OCI-LY7 (cell line): Measurements from ENCODE around the gene PXDC1. TPM values are rescaled to one million over a fixed set of nuclear protein-coding genes. Genes with fewer than 3 reads are reported as not detected.

Experiments
- BruUV-seq: library from RNA; stranded (reverse); fragments of 400-500 nt; replicated peaks from 2 replicates; lab custom pipeline; 2021; lab: Mats Ljungman, UMichigan
- CTCF ChIA-PET: fragments of 300-600 bp; sonication (Branson Sonifier 250); formaldehyde crosslinking; loops from one replicate; lab custom pipeline; 2022; ENCODE audit warnings: antibody characterized with exemption; ENCODE audit not compliant: unreplicated experiment; lab: Charles Lee
- POLR2A ChIA-PET: fragments of 300-600 bp; sonication (Branson Sonifier 250); formaldehyde crosslinking; loops from one replicate; lab custom pipeline; 2022; ENCODE audit warnings: antibody characterized with exemption; lab: Charles Lee
- DNase-seq: peaks from one replicate; pipeline ENCODE4 v3.0.0-alpha.2; 2015; ENCODE audit warnings: low spot score
- H2AFZ ChIP-seq: fragments of 200-600 bp; sonication (generic), shearing (Covaris generic); 2 replicates; pipeline ENCODE4 v1.6.1; 2014; ENCODE audit warnings: mild to moderate bottlenecking, antibody characterized with exemption, low read length, moderate library complexity
- H3K27ac ChIP-seq: fragments of 200-600 bp; sonication (generic); 2 replicates; pipeline ENCODE4 v1.5.1; 2014; ENCODE audit warnings: mixed run types, low read depth, mild to moderate bottlenecking, moderate library complexity, low read length, inconsistent platforms; ENCODE audit not compliant: poor library complexity, severe bottlenecking
- H3K36me3 ChIP-seq: fragments of 200-600 bp; sonication (generic); 2 replicates; pipeline ENCODE4 v1.6.1; 2014; ENCODE audit warnings: mild to moderate bottlenecking, antibody characterized with exemption, low read length, moderate library complexity, mixed read lengths; ENCODE audit not compliant: insufficient read depth
- H3K4me1 ChIP-seq: fragments of 200-600 bp; sonication (generic); 2 replicates; pipeline ENCODE4 v1.5.1; 2014; ENCODE audit warnings: mild to moderate bottlenecking, low read length; ENCODE audit not compliant: insufficient read depth, poor library complexity, severe bottlenecking
- H3K4me2 ChIP-seq: fragments of 200-600 bp; sonication (generic); 2 replicates; pipeline ENCODE4 v1.6.1; 2014; ENCODE audit warnings: mild to moderate bottlenecking, low read length
- H3K4me3 ChIP-seq: fragments of 200-600 bp; sonication (generic); 2 replicates; pipeline ENCODE4 v1.5.1; 2014; ENCODE audit warnings: mild to moderate bottlenecking, low read depth, low read length; ENCODE audit not compliant: poor library complexity, severe bottlenecking
- H3K79me2 ChIP-seq: fragments of 200-600 bp; sonication (generic); 2 replicates; pipeline ENCODE4 v1.6.1; 2016; ENCODE audit warnings: low read depth, mild to moderate bottlenecking, low read length, moderate library complexity, mixed read lengths; ENCODE audit not compliant: insufficient read depth
- H3K9me2 ChIP-seq: fragments of 200-600 bp; sonication (generic); 2 replicates; pipeline ENCODE4 v1.6.1; 2016; ENCODE audit warnings: mild to moderate bottlenecking, low read length, mixed read lengths; ENCODE audit not compliant: insufficient read depth
- H3K9me3 ChIP-seq: fragments of 200-600 bp; sonication (generic); 2 replicates; pipeline ENCODE4 v1.6.1; 2014; ENCODE audit warnings: mild to moderate bottlenecking, mixed run types, low read length, mixed read lengths
- H4K20me1 ChIP-seq: fragments of 200-600 bp; sonication (generic); 2 replicates; pipeline ENCODE4 v1.6.1; 2014; ENCODE audit warnings: mild to moderate bottlenecking, antibody characterized with exemption, low read length, moderate library complexity, mixed read lengths; ENCODE audit not compliant: insufficient read depth
- EZH2phosphoT487 ChIP-seq: fragments of 200-600 bp; sonication (generic); IDR thresholded peaks from 2 replicates; pipeline ENCODE4 v1.6.1; 2018; ENCODE audit warnings: low read depth, borderline replicate concordance, mild to moderate bottlenecking, mixed run types, antibody characterized with exemption, low read length, moderate library complexity, mixed read lengths
- intact Hi-C: fragments of 100-400 bp; cut with micrococcal nuclease; formaldehyde crosslinking; loops from one replicate; pipeline ENCODE4 v1.10.0; 2022; ENCODE audit not compliant: unreplicated experiment
- total RNA-seq, 2 experiments: library from RNA; depleted of rRNA in 1 of 2; stranded (reverse); fragments of >200 nt in 1 of 2; shearing (Covaris generic) in 1 of 2; gene quantifications; 2 replicates each; pipeline ENCODE4 v1.2.3, GENCODE V29; 2014 to 2022
- TF ChIP-seq, protein P1 (sequence below): fragments of 200-600 bp; sonication (generic); conservative IDR thresholded peaks from 2 replicates; pipeline ENCODE4 v1.5.1; 2014; ENCODE audit warnings: mild to moderate bottlenecking, antibody characterized with exemption, low read length, moderate library complexity, mixed read lengths

The PXDC1 gene
- total RNA-seq, 2 experiments from 2014 or later, result not detected

DNA sequence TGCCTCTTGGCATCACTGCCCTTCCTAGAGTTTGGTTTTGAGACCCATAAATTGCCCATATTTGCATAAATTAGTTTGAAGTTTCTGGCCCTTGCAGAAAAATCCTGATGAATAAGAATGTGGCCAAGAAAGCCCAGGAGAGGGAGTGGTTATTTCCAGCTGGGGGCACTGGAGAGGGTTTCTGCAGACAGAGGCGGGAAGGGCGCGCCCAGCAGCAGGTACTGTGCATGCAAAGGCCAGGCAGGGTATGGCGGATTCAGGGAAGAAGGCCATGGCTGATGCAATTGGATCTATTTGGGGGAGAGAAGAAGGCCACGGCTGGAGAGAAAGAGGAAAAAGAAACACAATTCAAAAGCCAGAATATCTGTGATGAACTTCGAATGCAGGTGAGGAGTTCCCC lies 48.2 kb upstream of the PXDC1 start:
- TF ChIP-seq, protein P1, sequence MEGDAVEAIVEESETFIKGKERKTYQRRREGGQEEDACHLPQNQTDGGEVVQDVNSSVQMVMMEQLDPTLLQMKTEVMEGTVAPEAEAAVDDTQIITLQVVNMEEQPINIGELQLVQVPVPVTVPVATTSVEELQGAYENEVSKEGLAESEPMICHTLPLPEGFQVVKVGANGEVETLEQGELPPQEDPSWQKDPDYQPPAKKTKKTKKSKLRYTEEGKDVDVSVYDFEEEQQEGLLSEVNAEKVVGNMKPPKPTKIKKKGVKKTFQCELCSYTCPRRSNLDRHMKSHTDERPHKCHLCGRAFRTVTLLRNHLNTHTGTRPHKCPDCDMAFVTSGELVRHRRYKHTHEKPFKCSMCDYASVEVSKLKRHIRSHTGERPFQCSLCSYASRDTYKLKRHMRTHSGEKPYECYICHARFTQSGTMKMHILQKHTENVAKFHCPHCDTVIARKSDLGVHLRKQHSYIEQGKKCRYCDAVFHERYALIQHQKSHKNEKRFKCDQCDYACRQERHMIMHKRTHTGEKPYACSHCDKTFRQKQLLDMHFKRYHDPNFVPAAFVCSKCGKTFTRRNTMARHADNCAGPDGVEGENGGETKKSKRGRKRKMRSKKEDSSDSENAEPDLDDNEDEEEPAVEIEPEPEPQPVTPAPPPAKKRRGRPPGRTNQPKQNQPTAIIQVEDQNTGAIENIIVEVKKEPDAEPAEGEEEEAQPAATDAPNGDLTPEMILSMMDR, result no peak
- no peak for TF ChIP-seq EZH2phosphoT487
- H3K9me3 ChIP-seq, result no peaks in the 10 kb centered on the region
- H2AFZ ChIP-seq, result no peak overlapping the region
- intact Hi-C loops, result no loop called here
- no peaks in the 10 kb centered on the region for H3K9me2 ChIP-seq
- no peak overlapping the region for H3K4me2 ChIP-seq
- ChIA-PET POLR2A (no interaction called here), CTCF (no interaction called here)
- H3K4me3 ChIP-seq, result no peak overlapping the region
- H3K4me1 ChIP-seq, result no peaks in the 10 kb centered on the region
- H3K36me3 ChIP-seq, result no peaks in the 10 kb centered on the region
- DNase-seq, result no peak
- no TSS peak for BruUV-seq
- H3K27ac ChIP-seq, result no peak overlapping the region
- H3K79me2 ChIP-seq, result no peaks in the 10 kb centered on the region
- no peaks in the 10 kb centered on the region for H4K20me1 ChIP-seq

DNA sequence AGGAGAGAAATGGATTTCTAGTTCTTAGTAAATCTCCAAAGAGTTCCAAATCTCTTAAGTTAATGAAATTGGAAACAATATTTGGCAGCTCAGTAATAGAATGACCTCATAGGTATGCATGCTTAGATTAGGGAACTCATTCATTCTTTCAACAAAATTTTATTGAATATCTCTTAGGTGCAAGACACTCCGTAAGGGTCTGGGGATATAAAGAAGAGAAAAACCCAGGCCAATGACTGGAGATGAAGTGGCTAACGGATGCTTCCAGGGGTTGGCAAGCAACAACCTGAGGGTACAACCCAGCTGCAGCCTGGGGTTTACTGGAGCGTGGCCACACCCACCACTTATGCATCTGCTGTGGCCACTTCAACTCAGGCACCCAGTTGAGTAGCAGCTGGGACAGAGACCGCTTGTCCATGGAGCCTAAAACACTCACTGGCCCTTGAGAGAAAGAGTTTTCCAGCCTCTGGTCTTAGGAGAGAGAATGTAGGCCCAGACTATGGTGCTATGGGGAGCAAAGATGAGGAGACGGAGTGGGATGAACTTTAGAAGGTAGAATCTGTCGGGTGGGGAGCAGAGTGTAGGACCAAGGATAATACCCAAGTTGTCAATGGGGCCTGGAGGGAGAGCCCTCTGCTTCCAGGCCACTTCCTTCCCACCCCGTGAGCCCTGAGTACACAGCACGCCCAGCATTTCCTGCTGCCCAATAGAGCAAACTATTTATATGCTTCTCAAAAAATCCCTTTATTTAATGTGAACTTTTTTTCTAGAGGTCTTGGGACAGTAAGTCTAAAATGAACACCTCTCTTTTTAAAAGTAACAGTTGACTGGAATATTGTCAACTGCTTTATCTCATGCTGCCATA lies 46.8 kb upstream of the PXDC1 start:
- H3K4me1 ChIP-seq, result no peaks in the 10 kb centered on the region
- H3K4me3 ChIP-seq, result no peak overlapping the region
- no peaks in the 10 kb centered on the region for H3K9me2 ChIP-seq
- no peaks in the 10 kb centered on the region for H3K79me2 ChIP-seq
- no peak overlapping the region for H2AFZ ChIP-seq
- H3K27ac ChIP-seq, result no peak overlapping the region
- TF ChIP-seq, protein P1, result no peak
- no peak for TF ChIP-seq EZH2phosphoT487
- no TSS peak for BruUV-seq
- POLR2A ChIA-PET, result no interaction called here
- CTCF ChIA-PET, result no interaction called here
- no peak overlapping the region for H3K4me2 ChIP-seq
- intact Hi-C loops, result no loop called here
- H3K36me3 ChIP-seq, result no peaks in the 10 kb centered on the region
- no peak for DNase-seq
- no peaks in the 10 kb centered on the region for H4K20me1 ChIP-seq
- no peaks in the 10 kb centered on the region for H3K9me3 ChIP-seq
